Lower lobe of right lung (tissue), 2 donors: ENCODE results near the gene ACOT7. TPM values are rescaled to one million over a fixed set of nuclear protein-coding genes. Genes with fewer than 3 reads are reported as not detected.

Experiments used
- ATAC-seq, 2 donors: fragments of 200-7000 bp; cut with Tn5 transposase; one replicate each; pipeline ENCODE4 v1.9.1; 2020 to 2022; ENCODE audit warnings: mild to moderate bottlenecking in 2 of 2, moderate library complexity in 2 of 2
- DNase-seq: peaks from one replicate; pipeline ENCODE4 v3.0.0-alpha.2; 2020
- H3K27ac ChIP-seq: fragments of 200-600 bp; one replicate; pipeline ENCODE4 v1.8.0; 2022
- H3K27me3 ChIP-seq: fragments of 200-600 bp; one replicate; pipeline ENCODE4 v1.8.0; 2022; ENCODE audit warnings: low read depth
- H3K36me3 ChIP-seq: fragments of 200-600 bp; one replicate; pipeline ENCODE4 v1.8.0; 2022; ENCODE audit warnings: mild to moderate bottlenecking
- H3K4me1 ChIP-seq: fragments of 200-600 bp; one replicate; pipeline ENCODE4 v1.8.0; 2022
- H3K4me3 ChIP-seq: fragments of 200-600 bp; one replicate; pipeline ENCODE4 v1.8.0; 2022; ENCODE audit warnings: mild to moderate bottlenecking
- H3K9me3 ChIP-seq: fragments of 200-600 bp; one replicate; pipeline ENCODE4 v1.8.0; 2022
- CTCF ChIP-seq: fragments of 200-600 bp; IDR thresholded peaks from one replicate; pipeline ENCODE4 v1.8.0; 2022; ENCODE audit warnings: antibody characterized with exemption, mild to moderate bottlenecking
- intact Hi-C: fragments of 100-400 bp; cut with DNase I; formaldehyde crosslinking; loops from one replicate; pipeline ENCODE4 v1.11.0; 2022
- total RNA-seq: library from RNA; stranded (reverse); fragmentation: NEBNext Ultra II Directional; extraction: Animal tissue kit (Norgen Biotek cat#: 25700); gene quantifications from one replicate; pipeline ENCODE4 v1.2.1, GENCODE V29; 2021
- donor health status: DM: no; HTN: yes; CAD: no; lungs with severe emphysema.

The ACOT7 gene
- total RNA-seq, 1 donor from 2014 or later: 28.5 TPM

GRCh38 chr1:6269720-6270400, 123.7 kb downstream of the ACOT7 start:
- Histone ChIP-seq H3K4me1 (no peaks in the 10 kb centered on the region), H3K27ac (no peak overlapping the region), H3K9me3 (no peaks in the 10 kb centered on the region), H3K27me3 (no peaks in the 10 kb centered on the region), H3K36me3 (no peaks in the 10 kb centered on the region), H3K4me3 (no peak overlapping the region)
- DNase-seq (no peak), ATAC-seq (no peak)
- intact Hi-C loops: no loop called here
- TF ChIP-seq CTCF: no peak

- Histone ChIP-seq H3K27ac (no peak overlapping the region), H3K4me1 (no peaks in the 10 kb centered on the region), H3K9me3 (no peaks in the 10 kb centered on the region), H3K36me3 (no peaks in the 10 kb centered on the region), H3K4me3 (no peak overlapping the region), H3K27me3 (no peaks in the 10 kb centered on the region)
- no peak for TF ChIP-seq CTCF
- no peak for DNase-seq
- no peak for ATAC-seq
- intact Hi-C loops: no loop called here
Measured at GRCh38 chr1:6269296-6269695, 124.3 kb downstream of the ACOT7 start.

- no peak overlapping the region for H3K4me3 ChIP-seq
- H3K27me3 ChIP-seq: no peaks in the 10 kb centered on the region
- no peak for TF ChIP-seq CTCF
- H3K9me3 ChIP-seq: no peaks in the 10 kb centered on the region
- intact Hi-C loops: no loop called here
- H3K36me3 ChIP-seq: no peaks in the 10 kb centered on the region
- no peak overlapping the region for H3K27ac ChIP-seq
- H3K4me1 ChIP-seq: peaks cover 6% of the 10 kb centered on the region
- DNase-seq (no peak), ATAC-seq (no peak)
Measured at GRCh38 chr1:6268415-6268814, 125.2 kb downstream of the ACOT7 start.

- Histone ChIP-seq H3K27ac (no peak overlapping the region), H3K4me3 (no peak overlapping the region), H3K36me3 (no peaks in the 10 kb centered on the region), H3K27me3 (peaks cover 4% of the 10 kb centered on the region), H3K9me3 (no peaks in the 10 kb centered on the region), H3K4me1 (peaks cover 9% of the 10 kb centered on the region)
- TF ChIP-seq CTCF: no peak
- intact Hi-C loops: no loop called here
- ATAC-seq (no peak), DNase-seq (no peak)
Measured at GRCh38 chr1:6267686-6268322, 125.8 kb downstream of the ACOT7 start.

GRCh38 chr1:6266641-6267040, 126.9 kb downstream of the ACOT7 start:
- no peak for TF ChIP-seq CTCF
- DNase-seq: no peak
- Histone ChIP-seq H3K27ac (no peak overlapping the region), H3K36me3 (no peaks in the 10 kb centered on the region), H3K4me1 (peaks cover 19% of the 10 kb centered on the region), H3K4me3 (no peak overlapping the region), H3K27me3 (peaks cover 14% of the 10 kb centered on the region), H3K9me3 (no peaks in the 10 kb centered on the region)
- ATAC-seq: no peak
- intact Hi-C loops: no loop called here
